K562 (cell line): ENCODE results near the gene AMZ2.

Source experiments
- GATAD2A ChIP-seq: fragments of 450-650 bp; IDR thresholded peaks from 2 replicates; pipeline ENCODE4 v1.6.1; 2017
- JUNB ChIP-seq: fragments of 450-650 bp; formaldehyde crosslinking; conservative IDR thresholded peaks from 2 replicates; pipeline ENCODE4 v1.4.0; 2020; ENCODE audit warnings: mild to moderate bottlenecking
- POLR2A ChIP-seq: fragments of 450-650 bp; conservative IDR thresholded peaks from 2 replicates; pipeline ENCODE4 v1.6.1; 2016
- SMARCB1 ChIP-seq: IDR thresholded peaks from 2 replicates; pipeline ENCODE4 v1.6.1; 2011; ENCODE audit warnings: improper control_type of control experiment, low read depth; ENCODE audit not compliant: insufficient read length
- ZKSCAN3 ChIP-seq: fragments of 250-450 bp; sonication (Bioruptor Pico); IDR thresholded peaks from 2 replicates; pipeline ENCODE4 v1.4.0; 2020
- TF ChIP-seq, protein P1 (sequence below): fragments of 250-450 bp; sonication (Bioruptor Pico); IDR thresholded peaks from 2 replicates; pipeline ENCODE4 v1.8.0; 2021; ENCODE audit warnings: mild to moderate bottlenecking, moderate library complexity
- TF ChIP-seq, protein P2 (sequence below): fragments of 200-800 bp; sonication (Bioruptor generic); IDR thresholded peaks from 2 replicates; pipeline ENCODE4 v1.6.1; 2017; ENCODE audit warnings: missing genetic modification characterization, missing compliant biosample characterization

DNA sequence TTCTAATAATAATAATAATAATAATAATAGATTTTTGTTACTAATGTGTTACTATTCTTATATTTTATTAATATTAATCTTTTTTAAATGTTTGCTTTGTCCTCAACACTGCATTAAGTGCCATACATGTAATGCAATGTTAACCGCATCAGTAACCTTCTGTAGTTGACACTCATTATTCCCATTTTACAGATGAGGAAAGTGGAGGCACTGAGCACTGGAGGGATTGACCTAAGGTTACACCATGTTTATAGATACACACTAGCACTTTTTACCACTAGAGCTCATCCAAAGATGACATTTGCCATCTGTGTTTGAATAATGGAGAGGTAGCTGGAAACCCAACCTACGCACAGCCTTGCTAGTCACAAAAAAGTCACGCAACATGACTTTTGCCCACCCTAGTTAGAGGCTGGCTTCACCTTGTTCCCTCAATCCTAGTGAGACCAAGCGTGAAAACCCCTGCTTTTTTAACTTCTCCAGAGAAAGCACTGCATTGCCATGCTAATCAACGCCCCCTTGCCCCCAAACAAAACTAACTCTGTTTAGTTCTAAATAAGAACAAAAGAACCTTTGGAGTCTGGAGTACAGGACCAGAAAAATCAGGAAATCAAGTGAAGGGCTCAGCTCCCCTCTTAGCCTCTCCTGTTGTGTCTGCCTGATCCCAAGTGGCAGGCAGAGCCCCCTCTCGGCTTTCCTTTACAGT is 45.8 kb downstream of the AMZ2 start:
- TF ChIP-seq, protein P1, sequence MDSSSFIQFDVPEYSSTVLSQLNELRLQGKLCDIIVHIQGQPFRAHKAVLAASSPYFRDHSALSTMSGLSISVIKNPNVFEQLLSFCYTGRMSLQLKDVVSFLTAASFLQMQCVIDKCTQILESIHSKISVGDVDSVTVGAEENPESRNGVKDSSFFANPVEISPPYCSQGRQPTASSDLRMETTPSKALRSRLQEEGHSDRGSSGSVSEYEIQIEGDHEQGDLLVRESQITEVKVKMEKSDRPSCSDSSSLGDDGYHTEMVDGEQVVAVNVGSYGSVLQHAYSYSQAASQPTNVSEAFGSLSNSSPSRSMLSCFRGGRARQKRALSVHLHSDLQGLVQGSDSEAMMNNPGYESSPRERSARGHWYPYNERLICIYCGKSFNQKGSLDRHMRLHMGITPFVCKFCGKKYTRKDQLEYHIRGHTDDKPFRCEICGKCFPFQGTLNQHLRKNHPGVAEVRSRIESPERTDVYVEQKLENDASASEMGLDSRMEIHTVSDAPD (CRISPR knock-in tag), result no peak
- TF ChIP-seq, protein P2, sequence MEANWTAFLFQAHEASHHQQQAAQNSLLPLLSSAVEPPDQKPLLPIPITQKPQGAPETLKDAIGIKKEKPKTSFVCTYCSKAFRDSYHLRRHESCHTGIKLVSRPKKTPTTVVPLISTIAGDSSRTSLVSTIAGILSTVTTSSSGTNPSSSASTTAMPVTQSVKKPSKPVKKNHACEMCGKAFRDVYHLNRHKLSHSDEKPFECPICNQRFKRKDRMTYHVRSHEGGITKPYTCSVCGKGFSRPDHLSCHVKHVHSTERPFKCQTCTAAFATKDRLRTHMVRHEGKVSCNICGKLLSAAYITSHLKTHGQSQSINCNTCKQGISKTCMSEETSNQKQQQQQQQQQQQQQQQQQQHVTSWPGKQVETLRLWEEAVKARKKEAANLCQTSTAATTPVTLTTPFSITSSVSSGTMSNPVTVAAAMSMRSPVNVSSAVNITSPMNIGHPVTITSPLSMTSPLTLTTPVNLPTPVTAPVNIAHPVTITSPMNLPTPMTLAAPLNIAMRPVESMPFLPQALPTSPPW (CRISPR knock-in tag), result no peak
- TF ChIP-seq ZKSCAN3 (CRISPR knock-in tag), result no peak
- TF ChIP-seq JUNB, result no peak
- TF ChIP-seq GATAD2A, result no peak
- TF ChIP-seq POLR2A, result no peak
- no peak for TF ChIP-seq SMARCB1
